GM12875 (cell line): ENCODE data around the gene CSN3.

Source experiments
- H3K4me3 ChIP-seq: one replicate; pipeline ENCODE4 v1.5.1; 2011; ENCODE audit warnings: low read depth, low read length, control low read depth
- CTCF ChIP-seq: IDR thresholded peaks from 2 replicates; pipeline ENCODE4 v1.5.1; 2011; ENCODE audit warnings: low read depth, mild to moderate bottlenecking, control low read depth, inconsistent platforms, low read length, moderate library complexity, borderline replicate concordance; ENCODE audit not compliant: insufficient read depth

The CSN3 gene

GRCh38 chr4:70225824-70226223 lies 16.6 kb upstream of the CSN3 start, which contains the start of gene FDCSP:
TSS of gene FDCSP (plus strand) at chr4:70226124. CDS start at chr4:70231195, 5,071 bp downstream.
- no peak within 1 kb of the TSS for H3K4me3 ChIP-seq
- TF ChIP-seq CTCF = no peak

- no peak for TF ChIP-seq CTCF
- H3K4me3 ChIP-seq = no peak overlapping the region
Measured at GRCh38 chr4:70236125-70236524, 6.3 kb upstream of the CSN3 start.

- TF ChIP-seq CTCF = no peak
Measured at GRCh38 chr4:70239131-70239883, 3.1 kb upstream of the CSN3 start.

GRCh38 chr4:70239884-70240591 lies 2.4 kb upstream of the CSN3 start:
- TF ChIP-seq CTCF = no peak
- H3K4me3 ChIP-seq = no peak overlapping the region

More at GRCh38 chr4:70239131-70239883, 3.1 kb upstream of the CSN3 start:
- no peak overlapping the region for H3K4me3 ChIP-seq

- no peak overlapping the region for H3K4me3 ChIP-seq
- no peak for TF ChIP-seq CTCF
Measured at GRCh38 chr4:70243091-70243490, 694 bp downstream of the CSN3 start.

- TF ChIP-seq CTCF = no peak
- no peak overlapping the region for H3K4me3 ChIP-seq
Measured at GRCh38 chr4:70251250-70251944, 9.0 kb downstream of the CSN3 start.
